Measurements from ENCODE around the gene TMEM178B.
"Not testable (repeated sequence)": the region's sequence is repeated elsewhere in the genome, so short reads cannot be mapped to it uniquely, and the experiment has no call there.

TMEM178B gene

GRCh38 chr7:141359740-141360415 is 286.0 kb downstream of the TMEM178B start:
- no peak for FAIRE-seq

DNA sequence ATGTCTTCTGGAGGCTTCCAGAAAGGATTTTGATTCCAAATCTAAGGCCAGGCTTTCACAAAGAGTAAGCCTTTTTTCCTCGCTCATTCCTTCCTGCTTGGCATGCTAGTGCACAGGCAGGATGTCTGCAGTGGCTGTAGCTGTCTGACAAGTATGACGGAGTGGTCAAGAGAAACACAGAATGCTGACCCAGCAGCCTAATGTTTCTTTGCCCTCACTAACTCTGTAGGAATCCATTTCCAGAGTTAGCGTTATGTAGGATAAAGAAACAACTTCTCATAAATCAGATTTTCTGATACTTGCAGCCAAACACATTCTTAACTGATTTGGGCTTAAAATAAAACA is 286.5 kb downstream of the TMEM178B start:
- no peak for FAIRE-seq

DNA sequence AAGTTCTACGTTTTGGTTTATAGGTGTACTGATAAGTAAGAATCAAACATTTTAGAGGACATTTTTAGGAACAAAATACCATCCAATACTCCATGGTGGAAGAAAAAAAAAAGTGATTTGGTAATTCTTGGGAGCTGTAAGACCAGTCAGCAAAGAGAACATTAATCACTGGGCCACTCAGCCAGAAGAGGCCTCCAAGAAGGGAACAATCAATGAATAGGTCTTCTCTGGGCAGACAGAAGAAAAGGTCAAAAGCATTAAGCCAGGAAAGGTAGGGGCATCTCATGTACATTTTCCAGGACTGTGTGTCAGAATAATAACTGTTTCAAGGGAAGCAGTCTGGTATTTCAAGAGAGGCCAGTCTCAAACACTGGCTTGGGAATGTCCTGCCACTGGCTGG is 286.9 kb downstream of the TMEM178B start:
- no peak for FAIRE-seq

DNA sequence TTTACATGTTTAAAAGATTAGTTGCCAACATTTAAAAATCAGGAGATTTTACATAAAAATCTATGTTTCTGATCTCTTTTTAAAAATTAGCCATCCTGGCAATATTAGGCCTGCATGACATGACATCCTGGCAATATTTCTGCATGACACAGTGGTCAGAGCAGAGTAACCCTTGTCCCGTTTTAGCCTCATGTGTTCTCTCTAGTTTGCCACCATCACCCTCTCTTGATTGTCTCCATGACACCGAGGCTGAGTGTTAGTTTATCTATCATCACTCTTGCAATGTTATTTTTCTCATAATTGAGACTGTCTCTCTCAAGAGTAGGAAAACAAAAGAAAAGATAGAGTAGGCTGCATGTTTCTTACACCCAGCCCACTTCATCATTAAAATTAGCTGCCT is 287.6 kb downstream of the TMEM178B start:
- FAIRE-seq, result no peak

GRCh38 chr7:141361960-141362359 is 288.1 kb downstream of the TMEM178B start:
- no peak for FAIRE-seq

- no peak for FAIRE-seq
Measured at GRCh38 chr7:141362580-141363435, 288.9 kb downstream of the TMEM178B start.

GRCh38 chr7:141363748-141364147 is 289.9 kb downstream of the TMEM178B start:
- FAIRE-seq, result no peak

DNA sequence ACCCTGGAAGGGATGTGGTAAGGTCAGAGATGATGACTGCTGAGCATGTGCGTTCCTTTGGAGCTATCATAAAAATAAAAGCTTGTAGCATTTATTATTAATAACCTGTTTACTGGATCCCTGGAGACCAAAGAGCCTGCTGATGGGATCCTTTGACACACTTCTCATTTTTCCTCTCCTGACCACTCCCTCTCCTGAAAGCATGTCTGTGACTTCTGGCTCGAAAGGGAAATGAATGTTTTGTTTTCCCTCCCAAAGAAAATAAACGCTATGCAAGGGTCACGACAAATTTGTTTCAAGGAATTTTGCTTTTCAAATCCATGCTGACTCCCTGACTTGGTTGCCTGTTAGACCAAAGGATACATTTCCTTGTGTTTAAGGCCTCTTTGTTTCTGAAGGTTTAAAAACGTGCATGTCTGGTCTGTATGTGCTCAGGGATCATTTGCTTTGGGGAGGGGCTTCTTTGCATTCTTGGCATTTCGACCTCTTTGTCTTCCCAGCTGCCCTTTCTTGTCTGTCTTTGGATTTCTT is 292.3 kb downstream of the TMEM178B start:
- FAIRE-seq, result no peak

DNA sequence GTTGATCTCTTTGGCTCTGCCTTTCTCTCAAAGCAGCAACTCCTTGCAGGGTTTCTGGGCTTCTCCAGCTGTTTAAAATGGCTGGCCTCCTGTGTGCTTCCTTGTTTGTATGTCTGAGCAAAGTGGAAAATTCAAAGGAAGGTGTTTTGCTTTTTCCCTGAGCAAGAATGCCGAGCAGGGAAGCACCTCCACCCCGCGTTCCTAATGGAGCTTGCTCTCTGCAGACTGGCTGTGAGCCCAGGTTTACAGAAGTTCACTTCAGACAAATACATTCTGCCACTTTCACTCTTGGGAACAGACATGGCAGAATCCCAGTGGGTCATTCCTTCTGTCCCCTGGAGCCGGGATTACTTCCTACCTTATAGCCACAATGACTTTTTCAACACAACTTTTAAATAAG is 295.6 kb downstream of the TMEM178B start:
- FAIRE-seq, result no peak

GRCh38 chr7:141370178-141370577 is 296.3 kb downstream of the TMEM178B start:
- no peak for FAIRE-seq

- FAIRE-seq, result no peak
Measured at GRCh38 chr7:141370650-141371049, 296.8 kb downstream of the TMEM178B start.

- FAIRE-seq, result no peak
Measured at GRCh38 chr7:141374425-141374824, 300.6 kb downstream of the TMEM178B start.

DNA sequence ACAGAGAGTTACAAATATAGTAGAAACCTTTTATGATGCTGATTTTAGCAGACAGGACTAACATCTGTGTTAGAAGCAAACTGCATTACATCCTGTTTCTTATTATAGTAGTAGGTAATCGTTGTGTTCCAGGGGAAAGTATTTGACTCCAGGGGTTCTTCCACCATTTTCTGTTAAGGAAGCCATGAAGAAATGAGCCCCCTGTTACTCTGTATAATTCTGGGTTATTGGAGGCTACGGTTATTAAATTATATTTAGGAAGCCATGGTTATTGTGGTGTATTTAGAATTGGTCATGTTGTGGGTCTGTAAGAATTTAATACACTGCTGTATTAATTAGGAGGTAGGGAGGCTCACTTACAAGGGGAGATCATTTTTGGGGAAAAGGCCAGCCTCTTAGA is 301.6 kb downstream of the TMEM178B start:
- FAIRE-seq, result no peak

DNA sequence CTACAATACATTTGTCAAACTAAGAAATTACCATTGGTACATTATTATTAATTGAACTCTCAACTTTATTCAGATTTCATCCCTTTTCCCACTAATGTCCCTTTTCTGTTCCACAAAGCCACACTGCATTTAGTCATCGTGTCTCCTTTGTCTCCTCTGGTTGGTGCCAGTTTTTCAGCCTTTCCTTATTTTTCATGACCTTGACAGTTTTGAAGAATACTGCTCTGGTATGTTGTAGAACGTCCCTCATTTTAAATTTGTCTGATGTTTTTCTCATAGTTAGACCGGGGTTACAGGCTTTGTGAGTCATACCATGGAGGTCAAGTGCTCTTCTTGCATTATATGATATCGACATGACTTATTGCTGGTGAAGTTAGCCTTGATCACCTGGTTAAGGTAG is 304.0 kb downstream of the TMEM178B start:
- no peak for FAIRE-seq

DNA sequence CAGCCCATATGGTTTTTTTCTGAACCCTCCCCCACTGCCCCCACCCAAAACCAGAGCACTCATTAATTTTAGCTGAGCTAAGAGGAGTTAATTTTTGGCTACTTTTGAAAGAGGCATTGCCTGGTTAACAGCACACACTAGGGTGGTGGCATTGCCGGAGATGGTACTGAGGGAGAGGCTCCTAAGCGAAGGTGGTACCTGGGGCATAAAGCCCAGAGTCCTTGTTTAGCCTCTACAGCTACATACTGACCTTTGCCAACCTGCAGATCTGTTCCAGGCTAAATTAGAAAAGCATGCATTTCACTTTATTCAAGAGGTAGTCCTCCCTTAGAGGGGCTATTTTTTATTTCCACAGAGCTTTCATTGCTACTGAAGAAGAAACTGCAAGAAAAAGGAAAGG is 304.5 kb downstream of the TMEM178B start:
- FAIRE-seq, result no peak

DNA sequence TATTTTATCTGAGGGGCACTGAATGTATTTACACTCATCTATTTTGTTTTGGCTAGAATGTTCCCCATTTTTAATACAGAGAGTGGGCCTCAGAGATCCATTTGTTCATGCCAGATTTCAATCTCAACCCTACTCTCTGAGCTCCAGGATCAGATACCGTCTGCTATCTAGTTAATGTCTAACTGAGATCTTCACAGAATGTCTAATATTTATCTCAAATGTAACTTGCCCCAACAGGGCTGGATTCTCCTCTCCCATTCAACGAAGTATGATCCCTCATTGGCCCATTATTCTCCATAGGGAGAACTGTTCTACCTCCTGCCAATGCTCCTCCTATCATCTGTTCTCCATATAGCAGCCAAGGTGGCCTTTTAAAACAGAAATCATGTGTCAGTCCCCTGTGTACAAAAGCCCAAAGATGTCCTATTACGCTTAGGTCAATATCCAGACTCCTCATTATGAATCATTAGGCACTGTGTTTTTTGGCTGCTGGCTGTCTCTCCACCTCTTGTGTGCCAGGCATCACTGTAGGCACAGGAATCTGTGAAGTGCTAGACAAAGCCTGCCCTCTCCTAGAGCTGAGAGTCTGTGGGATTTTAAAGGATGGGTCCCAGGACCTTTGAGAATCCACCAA is 308.0 kb downstream of the TMEM178B start:
- no peak for FAIRE-seq

GRCh38 chr7:141383356-141383755 is 309.5 kb downstream of the TMEM178B start:
- not testable (repeated sequence) for FAIRE-seq

- no peak for FAIRE-seq
Measured at GRCh38 chr7:141386881-141387280, 313.0 kb downstream of the TMEM178B start.

DNA sequence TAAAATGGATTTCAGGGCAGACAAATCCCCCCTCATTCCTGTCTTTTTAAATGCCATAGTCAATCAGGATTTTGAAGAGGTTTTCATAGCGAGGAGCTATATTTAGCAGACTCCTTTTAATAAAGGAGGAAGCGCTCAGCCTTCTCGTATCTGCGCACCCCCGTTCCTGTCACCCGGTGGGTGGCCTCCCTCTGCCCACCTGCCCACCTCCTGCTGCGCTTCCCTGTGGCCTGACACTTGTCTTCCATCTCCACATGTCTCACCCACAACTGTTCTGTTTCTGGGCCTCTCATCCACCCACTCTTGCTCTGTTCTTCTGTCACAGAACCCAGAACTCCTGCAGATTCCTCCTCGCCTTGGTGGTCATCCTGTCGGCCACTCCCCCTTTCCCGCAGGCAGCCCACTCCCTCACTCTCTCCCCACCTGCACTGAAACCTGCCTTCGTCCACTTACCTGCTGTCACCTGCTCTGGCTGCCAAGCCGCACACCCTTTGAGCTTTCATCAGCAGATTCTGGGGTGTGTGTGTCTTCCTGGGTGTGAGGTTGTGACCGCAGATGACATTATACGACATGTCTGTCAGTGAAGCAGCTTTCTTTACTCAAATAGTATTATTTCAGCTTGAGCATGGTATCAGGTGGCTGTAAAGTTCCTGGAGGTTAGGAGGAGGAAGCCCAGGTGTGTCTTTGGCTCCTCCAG is 313.8 kb downstream of the TMEM178B start:
- FAIRE-seq, result no peak

DNA sequence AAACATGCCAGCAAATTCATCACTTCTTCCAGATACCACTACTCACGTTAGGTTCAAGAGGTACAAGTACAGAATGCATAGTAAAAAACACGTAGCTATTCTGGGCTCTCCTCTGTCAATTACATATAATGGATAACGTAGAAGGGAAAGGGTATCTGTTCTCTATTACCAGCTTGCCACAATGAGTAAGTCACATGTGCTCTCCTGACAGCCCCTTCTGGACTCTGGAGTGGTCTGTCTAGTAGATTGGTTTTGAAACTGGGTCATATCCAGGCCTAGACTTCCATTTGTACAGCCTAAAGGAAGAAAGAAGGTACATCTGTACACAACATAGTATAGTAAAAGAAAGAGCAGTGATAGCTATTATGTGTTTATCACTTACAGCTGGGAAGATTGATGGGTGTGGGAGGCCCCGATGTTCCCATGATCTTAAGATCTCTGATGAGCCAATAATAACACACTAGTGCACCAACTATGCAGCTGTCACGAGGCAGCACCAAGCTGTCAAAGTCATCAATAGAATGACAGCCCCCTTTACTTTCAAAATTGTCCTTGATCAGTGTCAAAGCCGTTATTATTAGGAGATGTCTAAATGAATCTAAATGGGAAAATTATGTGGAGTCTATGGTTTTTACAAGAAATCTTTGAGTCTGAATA is 315.4 kb downstream of the TMEM178B start:
- no peak for FAIRE-seq

GRCh38 chr7:141390339-141390738 is 316.5 kb downstream of the TMEM178B start:
- FAIRE-seq, result no peak

DNA sequence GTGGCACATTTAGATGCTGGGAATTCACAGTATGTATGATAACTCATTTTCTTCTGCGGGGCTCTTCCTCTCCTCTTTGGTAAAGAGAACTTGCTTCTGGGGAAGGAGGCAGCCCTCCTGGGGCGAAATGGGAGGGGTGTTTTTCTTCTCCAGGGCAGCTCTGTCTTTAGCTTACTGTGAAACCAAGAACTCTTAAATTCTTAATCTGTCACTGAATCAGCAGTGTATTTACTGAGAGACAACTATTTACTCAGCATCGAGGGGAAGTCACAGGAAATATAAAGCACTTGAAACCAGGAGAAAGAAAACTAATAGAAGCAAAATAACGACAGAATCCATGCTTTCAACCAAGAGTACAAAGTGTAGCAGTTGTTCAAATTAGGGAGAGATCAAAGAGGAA is 319.2 kb downstream of the TMEM178B start:
- FAIRE-seq, result no peak
